Measurements from ENCODE around the gene APLN. TPM values are rescaled to one million over a fixed set of nuclear protein-coding genes. Genes with fewer than 3 reads are reported as not detected.

Gene APLN
- total and polyA plus RNA-seq, 9 of the 15 experiments (the other 6 are each of a cell fraction or from before 2014, with no cell fraction given), result 0.04 to 0.06 TPM; not detected in 7

DNA sequence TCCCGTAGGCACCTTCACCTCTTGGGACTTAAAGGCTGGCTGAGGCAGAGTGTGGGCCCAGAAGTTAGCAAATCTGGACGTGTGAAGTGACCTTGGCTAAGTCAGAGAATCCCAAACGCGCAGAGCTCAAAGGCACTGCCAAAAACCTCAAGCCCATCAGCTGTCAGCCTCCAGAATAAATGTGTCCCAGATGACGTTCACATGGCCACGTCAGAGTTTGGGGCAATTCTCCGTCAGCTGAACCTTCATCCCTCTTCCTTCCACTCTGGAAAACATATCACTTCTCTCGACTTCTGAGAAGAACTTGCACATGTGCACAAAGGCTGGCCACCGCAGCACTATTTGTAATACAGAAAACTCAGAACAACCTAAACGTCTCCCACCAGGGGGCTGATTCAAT is 35.7 kb upstream of the APLN start (continued):
- TF ChIP-seq, protein P1, sequence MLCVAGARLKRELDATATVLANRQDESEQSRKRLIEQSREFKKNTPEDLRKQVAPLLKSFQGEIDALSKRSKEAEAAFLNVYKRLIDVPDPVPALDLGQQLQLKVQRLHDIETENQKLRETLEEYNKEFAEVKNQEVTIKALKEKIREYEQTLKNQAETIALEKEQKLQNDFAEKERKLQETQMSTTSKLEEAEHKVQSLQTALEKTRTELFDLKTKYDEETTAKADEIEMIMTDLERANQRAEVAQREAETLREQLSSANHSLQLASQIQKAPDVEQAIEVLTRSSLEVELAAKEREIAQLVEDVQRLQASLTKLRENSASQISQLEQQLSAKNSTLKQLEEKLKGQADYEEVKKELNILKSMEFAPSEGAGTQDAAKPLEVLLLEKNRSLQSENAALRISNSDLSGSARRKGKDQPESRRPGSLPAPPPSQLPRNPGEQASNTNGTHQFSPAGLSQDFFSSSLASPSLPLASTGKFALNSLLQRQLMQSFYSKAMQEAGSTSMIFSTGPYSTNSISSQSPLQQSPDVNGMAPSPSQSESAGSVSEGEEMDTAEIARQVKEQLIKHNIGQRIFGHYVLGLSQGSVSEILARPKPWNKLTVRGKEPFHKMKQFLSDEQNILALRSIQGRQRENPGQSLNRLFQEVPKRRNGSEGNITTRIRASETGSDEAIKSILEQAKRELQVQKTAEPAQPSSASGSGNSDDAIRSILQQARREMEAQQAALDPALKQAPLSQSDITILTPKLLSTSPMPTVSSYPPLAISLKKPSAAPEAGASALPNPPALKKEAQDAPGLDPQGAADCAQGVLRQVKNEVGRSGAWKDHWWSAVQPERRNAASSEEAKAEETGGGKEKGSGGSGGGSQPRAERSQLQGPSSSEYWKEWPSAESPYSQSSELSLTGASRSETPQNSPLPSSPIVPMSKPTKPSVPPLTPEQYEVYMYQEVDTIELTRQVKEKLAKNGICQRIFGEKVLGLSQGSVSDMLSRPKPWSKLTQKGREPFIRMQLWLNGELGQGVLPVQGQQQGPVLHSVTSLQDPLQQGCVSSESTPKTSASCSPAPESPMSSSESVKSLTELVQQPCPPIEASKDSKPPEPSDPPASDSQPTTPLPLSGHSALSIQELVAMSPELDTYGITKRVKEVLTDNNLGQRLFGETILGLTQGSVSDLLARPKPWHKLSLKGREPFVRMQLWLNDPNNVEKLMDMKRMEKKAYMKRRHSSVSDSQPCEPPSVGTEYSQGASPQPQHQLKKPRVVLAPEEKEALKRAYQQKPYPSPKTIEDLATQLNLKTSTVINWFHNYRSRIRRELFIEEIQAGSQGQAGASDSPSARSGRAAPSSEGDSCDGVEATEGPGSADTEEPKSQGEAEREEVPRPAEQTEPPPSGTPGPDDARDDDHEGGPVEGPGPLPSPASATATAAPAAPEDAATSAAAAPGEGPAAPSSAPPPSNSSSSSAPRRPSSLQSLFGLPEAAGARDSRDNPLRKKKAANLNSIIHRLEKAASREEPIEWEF (CRISPR knock-in tag; IDR thresholded peaks at IDR 0.05), result no peak
- TF ChIP-seq, protein P2, sequence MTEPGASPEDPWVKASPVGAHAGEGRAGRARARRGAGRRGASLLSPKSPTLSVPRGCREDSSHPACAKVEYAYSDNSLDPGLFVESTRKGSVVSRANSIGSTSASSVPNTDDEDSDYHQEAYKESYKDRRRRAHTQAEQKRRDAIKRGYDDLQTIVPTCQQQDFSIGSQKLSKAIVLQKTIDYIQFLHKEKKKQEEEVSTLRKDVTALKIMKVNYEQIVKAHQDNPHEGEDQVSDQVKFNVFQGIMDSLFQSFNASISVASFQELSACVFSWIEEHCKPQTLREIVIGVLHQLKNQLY (CRISPR knock-in tag; conservative IDR thresholded peaks at IDR 0.05), result no peak

DNA sequence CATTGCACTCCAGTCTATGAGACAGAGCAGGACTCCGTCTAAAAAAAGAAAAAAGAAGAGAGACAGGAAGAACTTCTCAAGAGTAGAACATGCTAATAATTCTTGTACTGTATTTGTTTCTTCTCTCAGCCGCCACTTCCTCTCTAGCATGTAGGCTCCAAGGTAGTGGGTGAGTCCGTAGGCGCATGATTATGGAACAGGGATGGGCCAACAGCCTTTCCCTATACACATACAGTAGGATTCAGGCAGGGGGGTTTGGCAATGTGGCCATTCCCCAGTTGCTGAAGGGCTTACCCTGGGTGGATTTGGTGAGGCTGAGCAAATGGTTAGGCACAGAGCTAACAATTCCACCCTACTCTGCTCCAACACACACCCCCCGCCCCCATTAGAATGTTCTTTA is 35.0 kb upstream of the APLN start:
- H3K36me3 ChIP-seq (ENCODE audit: control insufficient read depth, insufficient read depth, low read length), result no peaks in the 10 kb centered on the region
- peaks cover 0 to 19% of the 10 kb centered on the region in 2 experiments; a peak in 2 of 5 replicates for H3K27me3 ChIP-seq (ENCODE audit: control insufficient read depth in 2 of 2, insufficient read depth in 2 of 2, low read length in 2 of 2)
- no peak overlapping the region for H3K4me2 ChIP-seq (ENCODE audit: insufficient read depth, low read length)
- BruUV-seq (replicated peaks), result no TSS peak
- no peaks in the 10 kb centered on the region for H3K9me1 ChIP-seq (ENCODE audit: control insufficient read depth, insufficient read depth, low read length)
- ATAC-seq (no peak), DNase-seq (ENCODE audit: extremely low read depth in 1 of 4, low spot score in 3 of 4) (no peak), FAIRE-seq (no peak)
- no peak overlapping the region for H3K9ac ChIP-seq (ENCODE audit: insufficient read depth in 1 of 2, low read depth in 2 of 2, low read length in 2 of 2)
- no peak overlapping the region for H3K27ac ChIP-seq (ENCODE audit: extremely low read depth, low read depth, low read length)
- POLR2A ChIA-PET, result interaction anchor here (0.7 kb wide), 1 partner anchor 14 kb away, joined by 3 read pairs; no protein-coding TSS in a partner anchor
- no peak overlapping the region for H3K4me3 ChIP-seq
- no peaks in the 10 kb centered on the region for H3K9me3 ChIP-seq (replicated peaks; ENCODE audit: control insufficient read depth, insufficient read depth, low read depth, low read length)
- H2AFZ ChIP-seq (ENCODE audit: low read depth, low read length), result no peak overlapping the region
- in situ Hi-C loops (cut with MboI) (no loop called here), intact Hi-C loops (cut with micrococcal nuclease) (no loop called here)
- no peaks in the 10 kb centered on the region for H3K4me1 ChIP-seq (replicated peaks in 1 of 2; ENCODE audit: control insufficient read depth in 2 of 2, insufficient read depth in 2 of 2, low read length in 2 of 2)
- no peaks in the 10 kb centered on the region for H3K79me2 ChIP-seq (ENCODE audit: control insufficient read depth, insufficient read depth, low read length)
- CTCF ChIA-PET (ENCODE audit: low intra/inter-chr PET ratio), result no interaction called here
- no peaks in the 10 kb centered on the region for H4K20me1 ChIP-seq (replicated peaks; ENCODE audit: control insufficient read depth, insufficient read depth, low read length)
- WGBS (ENCODE audit: insufficient coverage, low coverage, missing lambda C conversion rate), result 0% methylated on average over 5 of the region's 5 CpGs
- TF ChIP-seq NCOA1 (IDR thresholded peaks at IDR 0.05; ENCODE audit: low read depth) (no peak), SETDB1 (IDR thresholded peaks at IDR 0.05; ENCODE audit: low read length) (no peak), CBFA2T3 (IDR thresholded peaks at IDR 0.05) (no peak), KLF10 (CRISPR knock-in tag; IDR thresholded peaks at IDR 0.05) (no peak), KLF16 (IDR thresholded peaks at IDR 0.05) (no peak), SMAD2 (IDR thresholded peaks at IDR 0.05; ENCODE audit: low read depth, low read length) (no peak), ETS2 (tag; IDR thresholded peaks at IDR 0.05; ENCODE audit: borderline replicate concordance, poor library complexity, severe bottlenecking) (no peak), CBX2 (IDR thresholded peaks at IDR 0.05; ENCODE audit: insufficient read depth, low read length, poor library complexity, severe bottlenecking) (no peak)
- TF ChIP-seq, protein P3, sequence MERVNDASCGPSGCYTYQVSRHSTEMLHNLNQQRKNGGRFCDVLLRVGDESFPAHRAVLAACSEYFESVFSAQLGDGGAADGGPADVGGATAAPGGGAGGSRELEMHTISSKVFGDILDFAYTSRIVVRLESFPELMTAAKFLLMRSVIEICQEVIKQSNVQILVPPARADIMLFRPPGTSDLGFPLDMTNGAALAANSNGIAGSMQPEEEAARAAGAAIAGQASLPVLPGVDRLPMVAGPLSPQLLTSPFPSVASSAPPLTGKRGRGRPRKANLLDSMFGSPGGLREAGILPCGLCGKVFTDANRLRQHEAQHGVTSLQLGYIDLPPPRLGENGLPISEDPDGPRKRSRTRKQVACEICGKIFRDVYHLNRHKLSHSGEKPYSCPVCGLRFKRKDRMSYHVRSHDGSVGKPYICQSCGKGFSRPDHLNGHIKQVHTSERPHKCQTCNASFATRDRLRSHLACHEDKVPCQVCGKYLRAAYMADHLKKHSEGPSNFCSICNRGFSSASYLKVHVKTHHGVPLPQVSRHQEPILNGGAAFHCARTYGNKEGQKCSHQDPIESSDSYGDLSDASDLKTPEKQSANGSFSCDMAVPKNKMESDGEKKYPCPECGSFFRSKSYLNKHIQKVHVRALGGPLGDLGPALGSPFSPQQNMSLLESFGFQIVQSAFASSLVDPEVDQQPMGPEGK (CRISPR knock-in tag; IDR thresholded peaks at IDR 0.05; ENCODE audit: borderline replicate concordance), result no peak
- TF ChIP-seq, protein P4, sequence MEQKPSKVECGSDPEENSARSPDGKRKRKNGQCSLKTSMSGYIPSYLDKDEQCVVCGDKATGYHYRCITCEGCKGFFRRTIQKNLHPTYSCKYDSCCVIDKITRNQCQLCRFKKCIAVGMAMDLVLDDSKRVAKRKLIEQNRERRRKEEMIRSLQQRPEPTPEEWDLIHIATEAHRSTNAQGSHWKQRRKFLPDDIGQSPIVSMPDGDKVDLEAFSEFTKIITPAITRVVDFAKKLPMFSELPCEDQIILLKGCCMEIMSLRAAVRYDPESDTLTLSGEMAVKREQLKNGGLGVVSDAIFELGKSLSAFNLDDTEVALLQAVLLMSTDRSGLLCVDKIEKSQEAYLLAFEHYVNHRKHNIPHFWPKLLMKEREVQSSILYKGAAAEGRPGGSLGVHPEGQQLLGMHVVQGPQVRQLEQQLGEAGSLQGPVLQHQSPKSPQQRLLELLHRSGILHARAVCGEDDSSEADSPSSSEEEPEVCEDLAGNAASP (IDR thresholded peaks at IDR 0.05), result no peak
